Liver (tissue), 9 donors: Measurements from ENCODE around the gene EVC2. TPM values are rescaled to one million over a fixed set of nuclear protein-coding genes. Genes with fewer than 3 reads are reported as not detected.

Source experiments
- DNase-seq: peaks from one replicate; pipeline ENCODE4 v3.0.0-alpha.2; 2017; ENCODE audit warnings: low spot score
- H3K27ac ChIP-seq, 2 donors: one replicate each; pipeline ENCODE4 v1.7.0; 2013; ENCODE audit warnings: inconsistent platforms in 2 of 2, low read length in 2 of 2, control low read depth in 1 of 2, low read depth in 1 of 2, mild to moderate bottlenecking in 1 of 2
- H3K27me3 ChIP-seq, 4 donors: one replicate each; pipeline versions ENCODE4 v1.6.1 to v1.7.0; 2013; ENCODE audit warnings: low read length in 3 of 4, inconsistent platforms in 1 of 4, mild to moderate bottlenecking in 1 of 4, moderate library complexity in 1 of 4; ENCODE audit not compliant: control insufficient read depth in 4 of 4, insufficient read depth in 4 of 4
- H3K36me3 ChIP-seq, 4 donors: one replicate each; pipeline versions ENCODE4 v1.6.1 to v1.7.0; 2013; ENCODE audit warnings: low read length in 3 of 4, mild to moderate bottlenecking in 3 of 4, low read depth in 1 of 4, moderate library complexity in 1 of 4; ENCODE audit not compliant: control insufficient read depth in 4 of 4, insufficient read depth in 3 of 4
- H3K4me1 ChIP-seq, 4 donors: one replicate each; pipeline versions ENCODE4 v1.6.1 to v1.7.0; 2013; ENCODE audit warnings: low read length in 3 of 4, mild to moderate bottlenecking in 3 of 4, moderate library complexity in 1 of 4; ENCODE audit not compliant: control insufficient read depth in 4 of 4, insufficient read depth in 4 of 4
- H3K4me3 ChIP-seq, 3 donors: one replicate each; pipeline versions ENCODE4 v1.6.1 to v1.7.0; 2013; ENCODE audit warnings: low read length in 3 of 3, control low read depth in 1 of 3, low read depth in 1 of 3, mild to moderate bottlenecking in 1 of 3
- H3K9ac ChIP-seq, 2 donors: one replicate each; pipeline ENCODE4 v1.7.0; 2013; ENCODE audit warnings: low read length in 2 of 2, mild to moderate bottlenecking in 2 of 2, moderate library complexity in 2 of 2, control low read depth in 1 of 2, low read depth in 1 of 2
- H3K9me3 ChIP-seq, 4 donors: one replicate each; pipeline versions ENCODE4 v1.6.1 to v1.7.0; 2013; ENCODE audit warnings: low read length in 3 of 4; ENCODE audit not compliant: control insufficient read depth in 4 of 4
- FOXA2 ChIP-seq: IDR thresholded peaks from 2 replicates; pipeline ENCODE4 v1.6.1; 2016; ENCODE audit warnings: antibody characterized with exemption
- GABPA ChIP-seq, 2 donors: IDR thresholded peaks in 1 of 2; conservative IDR thresholded peaks in 1 of 2; 2 replicates each; pipeline ENCODE4 v1.6.1; 2016; ENCODE audit warnings: antibody characterized with exemption in 2 of 2, mild to moderate bottlenecking in 1 of 2, moderate library complexity in 1 of 2
- HNF4A ChIP-seq, 2 donors: conservative IDR thresholded peaks; 2 replicates each; pipeline ENCODE4 v1.6.1; 2016; ENCODE audit warnings: antibody characterized with exemption in 2 of 2, mild to moderate bottlenecking in 2 of 2
- JUND ChIP-seq, 2 donors: IDR thresholded peaks; 2 replicates each; pipeline ENCODE4 v1.6.1; 2016; ENCODE audit warnings: antibody characterized with exemption in 2 of 2
- MAX ChIP-seq: IDR thresholded peaks from 2 replicates; pipeline ENCODE4 v1.6.1; 2016; ENCODE audit warnings: antibody characterized with exemption
- NR2F2 ChIP-seq: IDR thresholded peaks from 2 replicates; pipeline ENCODE4 v1.6.1; 2016; ENCODE audit warnings: antibody characterized with exemption
- REST ChIP-seq: IDR thresholded peaks from 2 replicates; pipeline ENCODE4 v1.6.1; 2016; ENCODE audit warnings: antibody characterized with exemption, mild to moderate bottlenecking
- RXRA ChIP-seq, 2 donors: IDR thresholded peaks; 2 replicates each; pipeline ENCODE4 v1.6.1; 2017 to 2018; ENCODE audit warnings: antibody characterized with exemption in 2 of 2, mild to moderate bottlenecking in 1 of 2
- TAF1 ChIP-seq: conservative IDR thresholded peaks from 2 replicates; pipeline ENCODE4 v1.6.1; 2016; ENCODE audit warnings: antibody characterized with exemption, mild to moderate bottlenecking
- YY1 ChIP-seq: IDR thresholded peaks from 2 replicates; pipeline ENCODE4 v1.6.1; 2016; ENCODE audit warnings: antibody characterized with exemption, mild to moderate bottlenecking
- ZBTB33 ChIP-seq: IDR thresholded peaks from 2 replicates; pipeline ENCODE4 v1.6.1; 2016; ENCODE audit warnings: antibody characterized with exemption
- WGBS: extraction: QIAGEN DNeasy Blood & Tissue Kit; methylation state at CpG from one replicate; pipeline ENCODE4 v1.1.7; 2013; 5-methylcytosine and 5-hydroxymethylcytosine counted together
- polyA plus RNA-seq, 2 donors: library from polyadenylated mRNA; stranded (reverse) in 1 of 2; unstranded in 1 of 2; fragments of 200-250 nt in 1 of 2; fragments of >200 nt in 1 of 2; fragmentation: Nextera tagmentation in 1 of 2; extraction: Ambion mirVana in 1 of 2; gene quantifications; one replicate each; pipeline versions ENCODE4 v1.2.1 to v1.2.3, GENCODE V29; 2013 to 2015
- total RNA-seq, 2 donors: library from RNA; depleted of rRNA; stranded (reverse); fragments of >200 nt; gene quantifications; one replicate each; pipeline ENCODE4 v1.2.3, GENCODE V29; 2014
- TF ChIP-seq, protein P1 (sequence below): IDR thresholded peaks from 2 replicates; pipeline ENCODE4 v1.6.1; 2016; ENCODE audit warnings: antibody characterized with exemption
- TF ChIP-seq, protein P2 (sequence below): fragments of 150-350 bp; IDR thresholded peaks from 2 replicates; pipeline ENCODE4 v1.5.1; 2017; ENCODE audit warnings: improper control_type of control experiment, low read depth, low read length; ENCODE audit not compliant: missing input control
- donor health status: healthy.
- donor health status: healthy.
- donor health status: healthy.
- donor health status: healthy.
- donor health status: healthy.

Gene EVC2
- total and polyA plus RNA-seq, 4 donors: 0.26 to 1.3 (median 0.57) TPM

- H3K4me1 ChIP-seq: no peaks in the 10 kb centered on the region
- H3K27me3 ChIP-seq: no peaks in the 10 kb centered on the region
- no peak overlapping the region for H3K9ac ChIP-seq
- 87% methylated on average over 3 of the region's 3 CpGs for WGBS
- no peaks in the 10 kb centered on the region for H3K9me3 ChIP-seq
- no peak for DNase-seq
- no peak for TF ChIP-seq HNF4A (conservative IDR thresholded peaks at IDR 0.05)
- no peak for TF ChIP-seq JUND (IDR thresholded peaks at IDR 0.05)
- TF ChIP-seq, protein P1, sequence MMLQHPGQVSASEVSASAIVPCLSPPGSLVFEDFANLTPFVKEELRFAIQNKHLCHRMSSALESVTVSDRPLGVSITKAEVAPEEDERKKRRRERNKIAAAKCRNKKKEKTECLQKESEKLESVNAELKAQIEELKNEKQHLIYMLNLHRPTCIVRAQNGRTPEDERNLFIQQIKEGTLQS: no peak
- no peak for TF ChIP-seq NR2F2
- TF ChIP-seq RXRA (IDR thresholded peaks at IDR 0.05): no peak
- no peak for TF ChIP-seq GABPA (IDR thresholded peaks at IDR 0.05 in 1 of 2, conservative IDR thresholded peaks at IDR 0.05 in 1 of 2)
- TF ChIP-seq YY1: no peak
- no peak for TF ChIP-seq FOXA2
- no peak for TF ChIP-seq REST
- TF ChIP-seq MAX: no peak
- TF ChIP-seq TAF1: no peak
- H3K4me3 ChIP-seq: no peak overlapping the region
- no peaks in the 10 kb centered on the region for H3K36me3 ChIP-seq
- no peak overlapping the region for H3K27ac ChIP-seq
Measured at GRCh38 chr4:5650040-5650439, 58.3 kb downstream of the EVC2 start.

- Histone ChIP-seq H3K9ac (no peak overlapping the region), H3K27ac (no peak overlapping the region), H3K27me3 (no peaks in the 10 kb centered on the region), H3K4me1 (no peaks in the 10 kb centered on the region), H3K9me3 (no peaks in the 10 kb centered on the region), H3K36me3 (no peaks in the 10 kb centered on the region), H3K4me3 (no peak overlapping the region)
- DNase-seq: no peak
- no peak for TF ChIP-seq ZBTB33
- TF ChIP-seq, protein P2, sequence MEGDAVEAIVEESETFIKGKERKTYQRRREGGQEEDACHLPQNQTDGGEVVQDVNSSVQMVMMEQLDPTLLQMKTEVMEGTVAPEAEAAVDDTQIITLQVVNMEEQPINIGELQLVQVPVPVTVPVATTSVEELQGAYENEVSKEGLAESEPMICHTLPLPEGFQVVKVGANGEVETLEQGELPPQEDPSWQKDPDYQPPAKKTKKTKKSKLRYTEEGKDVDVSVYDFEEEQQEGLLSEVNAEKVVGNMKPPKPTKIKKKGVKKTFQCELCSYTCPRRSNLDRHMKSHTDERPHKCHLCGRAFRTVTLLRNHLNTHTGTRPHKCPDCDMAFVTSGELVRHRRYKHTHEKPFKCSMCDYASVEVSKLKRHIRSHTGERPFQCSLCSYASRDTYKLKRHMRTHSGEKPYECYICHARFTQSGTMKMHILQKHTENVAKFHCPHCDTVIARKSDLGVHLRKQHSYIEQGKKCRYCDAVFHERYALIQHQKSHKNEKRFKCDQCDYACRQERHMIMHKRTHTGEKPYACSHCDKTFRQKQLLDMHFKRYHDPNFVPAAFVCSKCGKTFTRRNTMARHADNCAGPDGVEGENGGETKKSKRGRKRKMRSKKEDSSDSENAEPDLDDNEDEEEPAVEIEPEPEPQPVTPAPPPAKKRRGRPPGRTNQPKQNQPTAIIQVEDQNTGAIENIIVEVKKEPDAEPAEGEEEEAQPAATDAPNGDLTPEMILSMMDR: no peak
- WGBS: 89% methylated on average over 7 of the region's 7 CpGs
Measured at GRCh38 chr4:5647351-5647750, 61.0 kb downstream of the EVC2 start.
